COLO829 (cell line): ENCODE results near the gene FGGY.

Experiments
- DNase-seq: peaks from one replicate; pipeline ENCODE4 v3.0.0; 2012; ENCODE audit warnings: low spot score

Gene FGGY

GRCh38 chr1:59384443-59384842 lies 87.5 kb downstream of the FGGY start:
- DNase-seq, result no peak

GRCh38 chr1:59388191-59388590 lies 91.3 kb downstream of the FGGY start:
- no peak for DNase-seq

GRCh38 chr1:59389847-59390246 lies 93.0 kb downstream of the FGGY start:
- no peak for DNase-seq

GRCh38 chr1:59390307-59390706 lies 93.4 kb downstream of the FGGY start:
- DNase-seq, result no peak

- no peak for DNase-seq
These were observed 94.6 kb downstream of the FGGY start for GRCh38 chr1:59391212-59392179.

- DNase-seq, result peak; percentile 25
These were observed 96.6 kb downstream of the FGGY start for GRCh38 chr1:59393211-59394180.

GRCh38 chr1:59394706-59395425 lies 98.0 kb downstream of the FGGY start:
- DNase-seq, result no peak

- DNase-seq, result no peak
These were observed 99.5 kb downstream of the FGGY start for GRCh38 chr1:59396387-59396786.

- no peak for DNase-seq
These were observed 100.4 kb downstream of the FGGY start for GRCh38 chr1:59397139-59397858.

GRCh38 chr1:59399642-59400041 lies 102.7 kb downstream of the FGGY start:
- no peak for DNase-seq

- DNase-seq, result no peak
These were observed 104.7 kb downstream of the FGGY start for GRCh38 chr1:59401581-59401980.

- DNase-seq, result no peak
These were observed 107.9 kb downstream of the FGGY start for GRCh38 chr1:59404796-59405195.

- no peak for DNase-seq
These were observed 109.7 kb downstream of the FGGY start for GRCh38 chr1:59406437-59407164.

- no peak for DNase-seq
These were observed 111.8 kb downstream of the FGGY start for GRCh38 chr1:59408608-59409240.

- no peak for DNase-seq
These were observed 112.7 kb downstream of the FGGY start for GRCh38 chr1:59409549-59409948.

GRCh38 chr1:59409986-59410385 lies 113.1 kb downstream of the FGGY start:
- no peak for DNase-seq

GRCh38 chr1:59410457-59410856 lies 113.6 kb downstream of the FGGY start:
- DNase-seq, result no peak

- DNase-seq, result no peak
These were observed 114.3 kb downstream of the FGGY start for GRCh38 chr1:59411147-59411546.

GRCh38 chr1:59412718-59413326 lies 115.9 kb downstream of the FGGY start:
- DNase-seq, result no peak

GRCh38 chr1:59413327-59413720 lies 116.4 kb downstream of the FGGY start:
- DNase-seq, result no peak
